CD4-positive, alpha-beta T cell treated with Interleukin-4 for 4 hours (primary cell): ENCODE data around the gene CUX1.

Experiments used
- DNase-seq: peaks from one replicate; pipeline ENCODE4 v3.0.0-alpha.2; 2020

Gene CUX1

GRCh38 chr7:102081244-102081627 lies 263.8 kb downstream of the CUX1 start:
- no peak for DNase-seq

- DNase-seq, result no peak
These were observed 265.4 kb downstream of the CUX1 start for GRCh38 chr7:102082693-102083368.

- no peak for DNase-seq
These were observed 267.9 kb downstream of the CUX1 start for GRCh38 chr7:102085218-102085772.

- DNase-seq, result no peak
These were observed 272.0 kb downstream of the CUX1 start for GRCh38 chr7:102089175-102090098.

- DNase-seq, result no peak
These were observed 276.3 kb downstream of the CUX1 start for GRCh38 chr7:102093599-102094315.

GRCh38 chr7:102094316-102094650 lies 276.9 kb downstream of the CUX1 start:
- no peak for DNase-seq

- no peak for DNase-seq
These were observed 278.0 kb downstream of the CUX1 start for GRCh38 chr7:102095321-102096011.

GRCh38 chr7:102096012-102096332 lies 278.5 kb downstream of the CUX1 start:
- no peak for DNase-seq

GRCh38 chr7:102096706-102097427 lies 279.4 kb downstream of the CUX1 start:
- no peak for DNase-seq

- DNase-seq, result no peak
These were observed 280.3 kb downstream of the CUX1 start for GRCh38 chr7:102097601-102098161.

- DNase-seq, result no peak
These were observed 281.6 kb downstream of the CUX1 start for GRCh38 chr7:102098986-102099385.

GRCh38 chr7:102099474-102099873 lies 282.0 kb downstream of the CUX1 start:
- no peak for DNase-seq

- DNase-seq, result no peak
These were observed 283.7 kb downstream of the CUX1 start for GRCh38 chr7:102101111-102101551.

GRCh38 chr7:102101926-102102325 lies 284.5 kb downstream of the CUX1 start:
- DNase-seq, result no peak

- no peak for DNase-seq
These were observed 285.6 kb downstream of the CUX1 start for GRCh38 chr7:102103027-102103372.

- no peak for DNase-seq
These were observed 286.8 kb downstream of the CUX1 start for GRCh38 chr7:102104245-102104644.

GRCh38 chr7:102106625-102107024 lies 289.2 kb downstream of the CUX1 start:
- DNase-seq, result no peak

GRCh38 chr7:102107474-102108104 lies 290.2 kb downstream of the CUX1 start:
- no peak for DNase-seq

GRCh38 chr7:102111061-102112041 lies 293.9 kb downstream of the CUX1 start:
- DNase-seq, result no peak

GRCh38 chr7:102115181-102115580 lies 297.8 kb downstream of the CUX1 start:
- no peak for DNase-seq
